GM12875 (cell line): Measurements from ENCODE around the gene PWWP2B.

Source experiments
- H3K4me3 ChIP-seq: one replicate; pipeline ENCODE4 v1.5.1; 2011; ENCODE audit warnings: low read depth, low read length, control low read depth
- TF ChIP-seq, protein P1 (sequence below): IDR thresholded peaks from 2 replicates; pipeline ENCODE4 v1.5.1; 2011; ENCODE audit warnings: low read depth, mild to moderate bottlenecking, control low read depth, inconsistent platforms, low read length, moderate library complexity, borderline replicate concordance; ENCODE audit not compliant: insufficient read depth

PWWP2B gene

DNA sequence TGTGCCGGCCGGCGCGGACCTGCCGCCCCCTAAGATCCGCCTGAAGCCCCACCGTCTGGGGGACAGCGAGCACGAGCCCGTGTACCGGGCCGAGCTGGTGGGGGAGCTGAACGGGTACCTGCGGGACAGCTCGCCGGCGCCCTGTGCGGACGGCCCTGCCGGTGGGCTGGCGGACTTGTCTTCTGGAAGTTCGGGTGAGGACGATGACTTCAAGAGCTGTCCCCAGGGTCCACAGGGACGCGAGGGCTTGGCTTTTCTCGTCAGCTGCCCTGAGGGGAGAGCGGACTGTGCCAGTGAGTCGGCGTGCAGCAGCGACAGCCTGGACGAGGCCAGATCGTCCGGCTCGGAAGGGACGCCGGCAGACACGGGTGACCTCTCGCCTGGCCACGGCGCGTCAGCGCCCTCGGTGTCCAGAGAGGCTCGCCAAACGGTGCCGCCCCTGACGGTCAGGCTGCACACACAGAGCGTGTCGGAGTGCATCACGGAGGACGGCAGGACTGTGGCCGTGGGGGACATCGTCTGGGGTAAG is 8.5 kb downstream of the PWWP2B start:
- no peak overlapping the region for H3K4me3 ChIP-seq
- TF ChIP-seq, protein P1, sequence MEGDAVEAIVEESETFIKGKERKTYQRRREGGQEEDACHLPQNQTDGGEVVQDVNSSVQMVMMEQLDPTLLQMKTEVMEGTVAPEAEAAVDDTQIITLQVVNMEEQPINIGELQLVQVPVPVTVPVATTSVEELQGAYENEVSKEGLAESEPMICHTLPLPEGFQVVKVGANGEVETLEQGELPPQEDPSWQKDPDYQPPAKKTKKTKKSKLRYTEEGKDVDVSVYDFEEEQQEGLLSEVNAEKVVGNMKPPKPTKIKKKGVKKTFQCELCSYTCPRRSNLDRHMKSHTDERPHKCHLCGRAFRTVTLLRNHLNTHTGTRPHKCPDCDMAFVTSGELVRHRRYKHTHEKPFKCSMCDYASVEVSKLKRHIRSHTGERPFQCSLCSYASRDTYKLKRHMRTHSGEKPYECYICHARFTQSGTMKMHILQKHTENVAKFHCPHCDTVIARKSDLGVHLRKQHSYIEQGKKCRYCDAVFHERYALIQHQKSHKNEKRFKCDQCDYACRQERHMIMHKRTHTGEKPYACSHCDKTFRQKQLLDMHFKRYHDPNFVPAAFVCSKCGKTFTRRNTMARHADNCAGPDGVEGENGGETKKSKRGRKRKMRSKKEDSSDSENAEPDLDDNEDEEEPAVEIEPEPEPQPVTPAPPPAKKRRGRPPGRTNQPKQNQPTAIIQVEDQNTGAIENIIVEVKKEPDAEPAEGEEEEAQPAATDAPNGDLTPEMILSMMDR: no peak

DNA sequence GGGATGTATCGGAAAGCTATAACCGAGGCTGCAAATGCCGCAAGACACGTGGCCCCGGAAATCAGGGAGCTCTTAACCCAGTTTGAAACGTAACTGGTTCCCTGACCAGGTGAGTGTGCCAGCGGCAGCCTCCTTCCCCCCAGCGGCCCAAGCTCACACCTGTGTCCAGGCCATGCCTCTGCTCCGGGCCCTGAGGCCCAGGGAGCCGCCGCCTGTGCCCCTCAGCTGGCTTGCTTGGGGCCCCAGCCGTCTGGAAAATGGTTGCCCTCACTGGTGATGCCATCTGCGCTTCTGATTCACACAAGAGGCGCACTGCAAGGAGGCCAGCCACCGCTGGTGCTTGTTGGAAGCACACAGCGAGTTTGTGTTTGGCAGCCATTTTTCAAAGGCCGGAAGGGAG is 9.2 kb downstream of the PWWP2B start:
- H3K4me3 ChIP-seq: no peak overlapping the region
- TF ChIP-seq, protein P1: no peak

DNA sequence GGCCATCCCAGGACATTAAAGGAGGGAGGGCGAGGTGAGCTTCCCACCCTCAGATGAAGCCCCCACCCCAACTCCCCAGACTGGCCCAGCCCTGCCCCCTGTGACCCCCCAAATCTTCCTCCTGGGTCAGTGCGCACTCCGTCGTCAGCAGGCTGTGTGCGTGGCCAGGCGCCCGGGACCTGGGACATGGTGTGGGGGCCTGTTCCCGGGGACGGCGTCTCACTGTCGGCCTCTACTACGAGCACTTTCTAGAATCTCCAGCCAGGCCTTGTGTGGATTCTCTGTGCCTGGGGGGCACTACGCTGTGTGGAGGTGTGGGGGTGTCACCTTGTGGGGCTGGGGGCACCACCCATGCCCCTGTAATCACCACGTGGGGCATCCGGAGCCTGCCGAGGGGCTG is 9.8 kb downstream of the PWWP2B start:
- H3K4me3 ChIP-seq: no peak overlapping the region
- TF ChIP-seq, protein P1: no peak

DNA sequence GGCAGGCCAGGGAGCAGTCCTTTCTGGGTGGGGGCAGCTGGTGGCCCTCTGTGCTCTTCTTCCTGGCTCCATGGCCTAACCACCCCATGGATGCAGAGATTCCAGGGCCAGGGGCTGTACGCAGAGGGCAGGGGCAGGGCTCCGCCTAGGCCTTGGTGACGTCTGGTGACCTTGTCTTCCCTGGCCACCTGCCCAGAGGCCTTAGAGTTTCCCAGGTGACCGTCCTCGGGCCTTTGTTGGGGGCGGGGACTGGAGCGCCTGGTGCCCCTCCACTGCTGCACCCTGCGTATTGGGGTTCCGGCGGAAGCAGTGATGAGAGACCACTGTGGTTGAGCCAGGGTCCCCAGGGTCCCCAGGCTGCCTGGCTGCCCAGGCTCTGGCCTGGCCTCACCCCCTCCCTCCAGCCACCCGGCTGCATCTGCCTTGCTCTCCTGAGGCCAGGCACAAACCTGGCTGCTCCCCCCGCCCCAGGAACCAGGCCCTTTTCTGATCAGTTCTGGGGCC is 10.3 kb downstream of the PWWP2B start:
- H3K4me3 ChIP-seq: no peak overlapping the region
- TF ChIP-seq, protein P1: no peak

DNA sequence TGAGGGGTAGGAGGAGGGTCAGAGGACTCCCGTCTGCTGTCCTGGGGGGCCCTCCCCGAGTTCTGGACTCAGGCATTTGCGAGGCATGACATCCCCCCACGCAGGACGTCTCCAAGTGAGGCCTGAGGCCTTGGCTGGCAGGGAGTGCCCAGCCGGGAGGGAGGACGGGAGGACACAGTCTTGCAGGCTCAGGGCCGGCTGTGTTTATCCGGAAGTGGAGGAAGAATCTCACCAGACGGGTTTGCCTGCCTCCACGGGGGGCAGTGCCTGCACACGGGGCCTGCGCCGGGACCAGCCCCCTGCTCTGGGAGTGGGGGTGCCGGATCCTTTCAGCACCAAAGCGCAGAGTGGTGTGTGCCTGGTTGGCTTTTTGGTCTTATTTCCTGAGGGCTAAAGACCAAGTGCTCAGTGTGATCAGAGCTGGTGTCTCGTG is 10.9 kb downstream of the PWWP2B start:
- TF ChIP-seq, protein P1: no peak
- H3K4me3 ChIP-seq: no peak overlapping the region

DNA sequence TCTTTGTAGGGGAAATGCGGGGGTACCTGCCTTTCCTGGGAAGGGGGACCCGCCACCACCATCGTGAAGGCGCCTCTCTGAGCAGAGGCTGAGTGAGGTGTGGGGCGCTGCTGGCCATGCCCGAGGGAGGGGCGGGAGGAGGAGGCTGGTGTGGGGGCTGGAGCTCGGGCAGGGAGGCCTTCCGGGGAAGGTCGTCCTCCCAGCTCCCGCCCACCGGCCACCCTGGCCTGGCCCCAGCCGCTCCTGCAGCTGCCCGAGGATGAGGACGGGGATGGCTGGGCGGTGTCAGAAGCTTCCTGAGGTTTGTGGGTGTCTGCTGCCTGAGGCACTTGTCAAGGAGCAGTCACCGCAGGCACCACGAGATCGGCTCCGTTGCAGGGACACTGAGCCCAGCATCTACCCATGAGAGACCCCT is 11.4 kb downstream of the PWWP2B start:
- TF ChIP-seq, protein P1: no peak
- no peak overlapping the region for H3K4me3 ChIP-seq
